ENCODE measurements around the gene PPM1N. TPM values are rescaled to one million over a fixed set of nuclear protein-coding genes. Genes with fewer than 3 reads are reported as not detected.

The PPM1N gene
- polyA plus RNA-seq, 1 donor (not counting 4 experiments of a cell fraction or from before 2014, with no cell fraction given): 1.9 TPM

DNA sequence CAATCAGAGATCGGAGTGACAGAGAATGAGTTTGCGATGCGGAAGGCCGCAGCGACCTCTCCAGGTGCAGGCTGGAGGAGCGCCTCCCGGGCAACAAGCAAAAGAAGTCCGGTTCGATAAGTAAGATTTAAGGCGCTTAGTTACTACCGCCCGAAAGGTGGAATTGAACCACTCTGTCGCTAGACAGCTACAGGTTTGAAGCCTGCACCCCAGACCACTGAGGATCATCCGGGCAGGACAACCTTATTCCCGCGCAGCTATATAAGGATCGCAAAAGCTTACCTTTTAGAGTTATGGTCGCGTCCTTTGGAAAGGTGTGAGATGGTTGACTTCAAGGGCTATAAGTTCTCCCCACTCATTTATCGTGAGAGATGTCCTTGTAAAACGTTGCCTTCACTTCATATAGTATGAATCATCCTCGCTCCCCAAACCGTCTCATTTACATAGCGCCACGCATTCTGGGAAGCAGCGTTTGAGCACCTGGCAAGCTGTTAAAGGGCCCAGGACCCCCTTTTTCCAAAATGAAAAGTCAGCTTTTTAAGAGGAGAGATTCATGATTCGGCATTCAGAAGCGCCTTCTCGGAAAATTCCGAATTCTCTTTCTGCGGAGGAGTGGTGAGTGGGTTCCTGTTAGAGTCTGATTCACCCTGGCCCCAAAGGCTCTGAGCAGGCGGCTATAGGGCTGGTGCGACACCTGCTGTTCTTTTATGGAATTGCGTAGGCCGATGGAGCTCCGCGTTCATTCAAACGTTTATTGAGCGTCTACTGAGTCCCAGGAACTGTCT is 19.6 kb upstream of the PPM1N start:
- H3K27me3 ChIP-seq (ENCODE audit: control insufficient read depth, extremely low read depth, insufficient read depth, low read length): no peaks in the 10 kb centered on the region

DNA sequence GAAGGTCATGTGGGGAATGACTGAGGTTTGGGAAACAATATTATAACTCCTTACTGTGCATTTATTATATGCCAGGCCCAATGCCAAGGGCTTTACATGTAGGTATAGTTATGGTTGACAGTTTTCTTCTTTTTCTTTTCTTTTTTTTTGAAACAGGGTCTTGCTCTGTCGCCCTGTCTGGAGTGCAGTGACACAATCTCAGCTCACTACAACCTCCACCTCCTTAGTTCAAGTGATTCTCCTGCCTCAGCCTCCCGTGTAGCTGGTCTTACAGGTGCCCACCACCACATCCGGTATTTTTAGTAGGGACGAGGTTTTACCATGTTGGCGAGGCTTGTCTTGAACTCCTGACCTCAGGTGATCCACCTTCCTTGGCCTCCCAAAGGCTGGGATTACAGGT is 15.2 kb upstream of the PPM1N start:
- no peak overlapping the region for H3K4me3 ChIP-seq (ENCODE audit: control insufficient read depth in 2 of 3, extremely low read depth in 1 of 3, insufficient read depth in 2 of 3, low read depth in 1 of 3, low read length in 3 of 3)
- no peaks in the 10 kb centered on the region for H3K36me3 ChIP-seq (ENCODE audit: control insufficient read depth in 2 of 2, extremely low read depth in 1 of 2, insufficient read depth in 2 of 2, low read length in 2 of 2)
- H3K9me3 ChIP-seq (ENCODE audit: control insufficient read depth, low read depth, low read length): no peaks in the 10 kb centered on the region
- FAIRE-seq: no peak
- TF ChIP-seq CTCF (optimal IDR thresholded peaks at IDR 0.05 in 1 of 3, IDR thresholded peaks at IDR 0.05 in 1 of 3, conservative IDR thresholded peaks at IDR 0.05 in 1 of 3; ENCODE audit: extremely low read depth in 1 of 3, insufficient read depth in 2 of 3, low read length in 3 of 3): no peak
- no peak for TF ChIP-seq EZH2 (IDR thresholded peaks at IDR 0.05; ENCODE audit: low read length)
- H4K20me1 ChIP-seq (ENCODE audit: control insufficient read depth, extremely low read depth, insufficient read depth, low read length): no peaks in the 10 kb centered on the region
- H3K4me1 ChIP-seq (ENCODE audit: control insufficient read depth, extremely low read depth, insufficient read depth, low read length): peaks cover 15% of the 10 kb centered on the region
- no peak overlapping the region for H3K27ac ChIP-seq (ENCODE audit: control insufficient read depth, insufficient read depth, low read length)
- no peak for DNase-seq (ENCODE audit: low read depth, low spot score)
- H3K4me2 ChIP-seq (ENCODE audit: control insufficient read depth, extremely low read depth, insufficient read depth, low read depth, low read length): no peak overlapping the region
- no peaks in the 10 kb centered on the region for H3K9me1 ChIP-seq (ENCODE audit: control insufficient read depth, extremely low read depth, insufficient read depth, low read length)
- H3K79me2 ChIP-seq (ENCODE audit: control insufficient read depth, insufficient read depth, low read length): no peaks in the 10 kb centered on the region
- dilution Hi-C loops (cut with MboI; ENCODE audit: extremely low pct_ligation_motif_present, low sequenced_read_pairs): no loop called here
- H3K9ac ChIP-seq (ENCODE audit: control insufficient read depth, extremely low read depth, insufficient read depth, low read length): no peak overlapping the region
- no peak overlapping the region for H2AFZ ChIP-seq (ENCODE audit: control insufficient read depth, low read length)
- no peaks in the 10 kb centered on the region for H3K27me3 ChIP-seq (ENCODE audit: control insufficient read depth, extremely low read depth, insufficient read depth, low read length)

More for the DNA sequence above, 19.6 kb upstream of the PPM1N start:
- TF ChIP-seq EZH2 (IDR thresholded peaks at IDR 0.05; ENCODE audit: low read length) (no peak), CTCF (optimal IDR thresholded peaks at IDR 0.05 in 1 of 3, IDR thresholded peaks at IDR 0.05 in 1 of 3, conservative IDR thresholded peaks at IDR 0.05 in 1 of 3; ENCODE audit: extremely low read depth in 1 of 3, insufficient read depth in 2 of 3, low read length in 3 of 3) (peak; percentile 91 to 97 (median 92))
- Histone ChIP-seq H3K36me3 (ENCODE audit: control insufficient read depth in 2 of 2, extremely low read depth in 1 of 2, insufficient read depth in 2 of 2, low read length in 2 of 2) (no peaks in the 10 kb centered on the region), H3K9me1 (ENCODE audit: control insufficient read depth, extremely low read depth, insufficient read depth, low read length) (no peaks in the 10 kb centered on the region), H2AFZ (ENCODE audit: control insufficient read depth, low read length) (peak overlapping the region; percentile 93), H3K9ac (ENCODE audit: control insufficient read depth, extremely low read depth, insufficient read depth, low read length) (peak overlapping the region; percentile 98), H3K9me3 (ENCODE audit: control insufficient read depth, low read depth, low read length) (no peaks in the 10 kb centered on the region), H4K20me1 (ENCODE audit: control insufficient read depth, extremely low read depth, insufficient read depth, low read length) (no peaks in the 10 kb centered on the region), H3K27ac (ENCODE audit: control insufficient read depth, insufficient read depth, low read length) (peak overlapping the region; percentile 100), H3K4me1 (ENCODE audit: control insufficient read depth, extremely low read depth, insufficient read depth, low read length) (peaks cover 14% of the 10 kb centered on the region), H3K4me3 (ENCODE audit: control insufficient read depth in 2 of 3, extremely low read depth in 1 of 3, insufficient read depth in 2 of 3, low read depth in 1 of 3, low read length in 3 of 3) (peak overlapping the region; percentile 44 to 87 (median 84)), H3K4me2 (ENCODE audit: control insufficient read depth, extremely low read depth, insufficient read depth, low read depth, low read length) (peak overlapping the region; percentile 99), H3K79me2 (ENCODE audit: control insufficient read depth, insufficient read depth, low read length) (no peaks in the 10 kb centered on the region)
- FAIRE-seq (peak; percentile 90), DNase-seq (ENCODE audit: low read depth, low spot score) (peak; percentile 66)
- dilution Hi-C loops (cut with MboI; ENCODE audit: extremely low pct_ligation_motif_present, low sequenced_read_pairs): no loop called here

All from keratinocyte (primary cell).